Fibroblast of skin of back (primary cell): ENCODE results near the gene AUTS2.
A peak's percentile ranks its signal among the peaks of the same experiment; 100 is the strongest.

Experiments
- DNase-seq: peaks from one replicate; pipeline ENCODE4 v3.0.0-alpha.2; 2013

AUTS2 gene

DNA sequence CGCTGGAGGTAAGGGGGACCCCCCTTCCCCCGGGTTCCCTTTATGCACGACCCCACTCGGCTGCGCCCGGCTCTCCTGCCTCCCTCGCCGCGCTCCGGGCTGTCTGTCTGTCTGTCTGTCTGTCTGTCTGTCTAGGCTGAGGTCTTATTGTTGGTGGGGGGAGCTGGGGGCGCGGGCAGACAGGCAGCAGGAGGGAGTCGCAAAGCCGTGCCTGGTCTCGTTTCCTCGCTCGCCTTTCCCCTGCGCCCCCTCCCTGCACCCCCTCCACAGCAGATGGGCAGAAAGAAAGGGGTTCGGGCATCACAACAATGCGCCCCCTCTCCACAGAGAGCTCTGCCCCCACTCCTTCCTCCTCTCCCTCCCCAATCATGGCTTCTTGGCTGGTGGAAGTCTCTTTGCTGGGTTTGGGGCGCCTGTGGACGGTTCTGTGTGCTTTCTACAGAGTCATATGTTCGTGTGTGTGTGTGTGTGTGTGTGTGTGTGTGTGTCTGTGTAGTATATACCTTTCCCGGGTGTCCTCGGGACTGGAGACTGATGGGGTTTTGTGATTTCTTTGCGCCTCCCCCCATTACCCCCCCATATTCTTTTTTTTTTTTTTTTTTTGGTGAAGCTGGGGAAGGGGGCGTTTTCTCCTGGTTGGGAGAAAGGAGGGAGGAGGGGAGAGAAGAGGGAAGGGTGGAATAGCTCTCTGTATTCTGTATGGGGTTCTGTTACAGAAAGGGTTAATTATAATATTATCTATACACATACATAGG lies 1.9 kb downstream of the AUTS2 start:
- peak; percentile 28 for DNase-seq

DNA sequence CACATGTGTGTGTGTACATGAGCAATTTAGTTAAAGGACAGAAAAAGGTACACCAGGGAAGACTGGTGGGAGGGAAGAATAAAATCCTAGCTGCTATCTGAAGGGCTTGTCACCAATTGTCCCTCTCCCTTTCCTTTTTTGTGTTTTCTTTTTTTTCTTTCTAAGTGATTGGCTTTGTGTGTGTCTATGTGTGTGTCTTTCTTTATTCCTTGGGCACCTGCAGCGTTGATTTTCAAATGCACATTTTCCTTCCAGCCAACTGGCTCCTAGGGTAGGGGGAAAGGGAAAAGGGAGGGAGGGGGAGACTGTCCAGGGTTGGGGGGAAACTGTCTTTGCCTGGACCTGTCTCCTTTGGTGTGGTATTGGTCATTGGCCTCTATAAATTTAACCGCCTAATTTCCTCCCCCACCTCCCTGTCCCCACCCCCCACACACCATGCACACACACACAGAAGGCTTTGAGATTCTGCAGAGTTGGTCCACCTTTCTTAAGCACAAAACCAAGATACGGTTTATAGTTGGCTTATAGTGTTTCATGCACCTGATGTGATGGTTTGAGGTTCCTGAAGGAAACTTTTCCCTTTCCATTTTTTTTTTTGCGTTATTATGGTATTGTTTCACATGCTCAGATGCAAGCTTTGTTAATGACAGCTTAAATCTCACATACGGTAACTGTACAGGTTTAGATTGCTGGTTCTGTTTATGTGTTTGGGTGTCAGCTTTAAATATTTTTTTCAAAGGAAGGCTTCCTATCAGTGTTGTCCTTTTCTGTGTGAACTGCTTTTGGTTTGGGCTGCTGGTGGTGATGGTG lies 2.6 kb downstream of the AUTS2 start:
- DNase-seq: no peak

DNA sequence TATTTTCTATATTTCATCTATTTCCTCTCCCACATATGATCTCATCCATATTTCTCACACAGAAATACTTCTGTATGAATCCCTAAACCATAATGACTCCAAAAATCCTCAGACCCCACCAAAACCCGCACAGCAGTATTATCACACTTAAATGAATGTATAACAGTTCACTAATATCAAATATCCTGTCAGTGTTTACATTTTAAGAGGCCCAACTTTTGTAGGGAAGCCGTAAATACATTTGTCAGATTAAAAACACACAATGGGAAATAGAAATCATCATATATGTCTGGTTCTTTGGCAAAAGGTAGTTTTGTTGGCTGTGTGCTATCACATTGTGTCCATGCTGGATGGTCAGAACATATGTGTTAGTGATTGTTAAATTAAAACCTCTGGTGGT lies 4.2 kb downstream of the AUTS2 start:
- DNase-seq: no peak

DNA sequence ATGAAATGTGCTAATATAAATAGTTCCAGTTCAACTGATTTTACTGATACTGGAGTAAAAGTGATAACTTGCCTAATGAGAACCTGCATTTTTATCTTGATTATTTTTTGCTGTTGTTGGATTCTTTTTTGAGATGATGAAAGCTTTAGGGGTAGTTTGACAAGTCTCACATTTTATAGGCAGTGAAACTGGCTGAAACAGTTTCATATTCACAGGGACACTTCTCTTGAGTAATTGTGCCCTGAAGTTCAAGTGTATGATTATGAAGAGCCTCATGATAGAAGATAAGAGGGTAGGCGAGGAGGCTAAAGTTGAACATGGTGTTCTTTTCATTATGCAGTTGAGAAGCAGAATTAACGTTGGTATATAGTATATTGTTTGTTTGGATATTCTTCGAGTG lies 5.1 kb downstream of the AUTS2 start:
- DNase-seq: no peak

DNA sequence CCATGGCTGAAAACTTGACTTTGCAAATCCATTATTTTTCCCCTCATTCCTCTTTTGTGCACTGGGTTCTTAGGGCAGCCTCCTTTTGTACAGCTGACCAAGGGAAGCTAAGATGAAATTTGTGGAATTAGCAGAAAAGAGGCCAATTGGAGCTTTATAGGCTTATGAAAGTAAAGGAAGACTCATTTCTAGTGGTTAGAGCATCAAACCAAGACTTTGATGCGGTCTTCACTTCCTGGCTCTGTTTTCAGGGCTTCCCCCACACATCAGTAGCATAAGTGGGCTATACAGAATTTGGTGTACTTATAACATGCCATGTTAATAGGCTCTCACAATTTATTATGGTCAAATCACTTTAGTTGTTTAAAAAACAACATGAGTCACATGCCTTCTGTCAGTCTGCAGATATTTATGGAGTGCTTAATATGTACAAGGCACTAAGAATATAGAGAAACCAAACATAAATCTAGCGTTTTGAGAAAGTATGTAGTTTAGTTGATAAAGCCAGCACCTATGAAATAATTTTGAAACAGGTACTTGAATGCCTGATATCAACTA lies 5.7 kb downstream of the AUTS2 start:
- DNase-seq: no peak

DNA sequence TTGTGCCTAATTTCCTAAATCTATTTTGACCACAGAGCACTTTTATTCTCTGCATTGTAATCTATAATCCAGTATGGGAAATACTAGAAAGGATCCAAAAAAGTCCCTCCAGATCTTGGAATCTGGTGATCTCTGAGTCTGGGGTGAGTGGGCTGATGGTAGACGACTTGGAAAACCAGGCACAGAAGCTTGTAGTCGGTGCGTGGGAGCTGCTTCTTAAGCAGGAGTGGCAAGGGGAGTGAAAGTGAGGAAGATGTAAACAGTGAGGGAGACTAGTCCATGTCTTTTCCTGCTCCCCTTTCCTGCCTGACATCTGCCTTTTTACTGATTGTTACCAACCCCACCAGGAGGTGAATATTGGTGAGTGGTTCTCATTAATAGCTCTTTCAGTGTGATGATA lies 6.8 kb downstream of the AUTS2 start:
- DNase-seq: no peak

GRCh38 chr7:69605546-69605945 lies 7.3 kb downstream of the AUTS2 start:
- DNase-seq: no peak

GRCh38 chr7:69608049-69608448 lies 9.8 kb downstream of the AUTS2 start:
- DNase-seq: no peak

DNA sequence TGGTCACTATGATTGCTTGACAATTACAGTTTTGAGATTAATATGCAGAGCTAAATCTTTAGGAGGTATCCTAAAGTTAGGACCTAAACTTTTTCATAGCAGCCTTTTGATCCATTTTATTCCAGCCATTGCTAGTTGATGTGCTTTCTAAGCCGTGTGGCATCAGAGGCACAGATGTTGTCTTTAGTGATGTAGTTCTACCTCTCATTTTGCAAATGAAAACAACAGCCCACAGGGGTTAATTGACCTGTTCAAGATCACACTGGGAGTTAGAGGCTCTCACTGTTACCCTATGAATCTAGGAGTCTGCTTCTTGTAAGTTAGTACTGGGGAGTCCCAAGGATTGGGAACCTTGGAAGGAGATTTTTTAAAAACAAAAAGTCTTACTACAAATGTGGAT lies 10.6 kb downstream of the AUTS2 start:
- DNase-seq: no peak

GRCh38 chr7:69609541-69610373 lies 11.5 kb downstream of the AUTS2 start:
- DNase-seq: peak; percentile 74

- DNase-seq: peak; percentile 22
These were observed 12.3 kb downstream of the AUTS2 start for GRCh38 chr7:69610374-69611084.

DNA sequence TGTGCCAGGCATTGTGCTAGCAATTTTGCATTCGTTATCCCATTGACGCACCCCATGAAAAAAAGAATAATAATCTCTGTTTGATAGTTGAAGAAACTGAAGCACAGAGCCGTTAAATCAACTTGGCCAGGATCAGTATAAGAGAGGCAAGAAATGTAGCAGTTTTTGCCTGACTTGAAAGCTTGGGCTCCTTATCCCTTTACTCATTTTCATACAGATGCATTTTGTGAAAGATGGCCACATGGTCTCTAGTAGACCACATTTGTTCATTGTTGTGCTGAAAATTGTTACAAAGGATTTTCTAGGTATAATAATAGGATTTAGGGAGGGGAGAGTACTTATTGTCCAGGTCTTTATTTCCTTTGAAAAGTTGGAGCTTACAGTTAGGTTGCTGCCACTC lies 14.7 kb downstream of the AUTS2 start:
- DNase-seq: no peak

GRCh38 chr7:69613846-69614245 lies 15.6 kb downstream of the AUTS2 start:
- DNase-seq: no peak

DNA sequence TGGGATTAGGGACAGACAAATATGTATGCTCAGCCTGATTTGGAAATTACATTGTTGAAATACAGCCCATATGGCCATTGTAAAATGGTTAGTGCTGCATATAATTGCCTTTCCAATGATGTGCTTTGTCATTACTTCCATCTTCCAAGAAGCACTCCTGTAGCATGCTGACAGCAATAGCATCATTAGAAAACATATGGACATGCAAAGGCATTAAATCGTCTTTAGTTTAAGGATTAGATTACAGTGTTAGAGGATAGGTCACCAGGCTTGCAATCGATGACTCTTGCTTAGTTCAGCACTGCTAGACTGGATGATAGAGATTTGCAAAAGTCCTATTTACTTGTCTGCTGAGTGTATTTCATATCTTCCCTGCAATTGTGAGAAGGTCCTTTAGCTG lies 17.4 kb downstream of the AUTS2 start:
- no peak for DNase-seq

DNA sequence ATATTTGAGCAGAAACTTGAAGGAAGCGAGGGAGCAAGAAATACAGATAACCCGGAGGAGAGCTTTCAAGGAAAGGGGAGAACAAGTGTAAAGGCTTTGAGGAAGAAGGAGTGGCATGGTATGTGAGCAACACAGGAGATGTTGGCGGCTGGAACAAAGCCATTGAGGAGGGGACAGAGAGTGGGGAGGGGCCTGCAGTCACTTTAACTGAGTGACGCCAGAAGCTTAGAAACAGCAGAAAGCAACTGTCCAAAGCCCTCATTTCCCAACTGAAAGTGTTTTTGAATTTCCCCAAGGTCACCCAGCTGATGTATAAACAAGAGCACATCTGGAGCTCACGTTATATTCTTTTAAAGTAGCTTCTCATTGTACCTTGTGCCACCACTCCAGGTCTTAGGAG lies 19.1 kb downstream of the AUTS2 start:
- DNase-seq: no peak

GRCh38 chr7:69619054-69619453 lies 20.8 kb downstream of the AUTS2 start:
- no peak for DNase-seq

DNA sequence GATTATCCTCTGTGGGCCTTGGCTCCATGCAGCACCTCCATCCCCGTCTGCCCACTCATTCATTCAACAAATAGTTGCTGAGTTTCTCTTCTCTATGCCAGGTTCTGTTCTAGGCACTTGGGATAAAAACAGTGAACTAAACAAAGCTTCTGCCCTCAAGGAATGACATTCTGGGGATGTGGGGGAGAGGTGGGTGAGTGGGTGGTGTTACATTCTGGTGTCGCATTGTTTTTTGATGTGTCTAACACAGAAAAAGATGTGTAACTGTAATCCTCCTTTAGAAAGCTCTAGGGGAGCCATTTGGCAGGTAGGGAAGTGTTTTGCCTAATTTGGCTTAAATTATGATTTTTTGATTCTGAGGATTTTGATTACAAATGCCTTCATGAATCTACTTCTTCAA lies 21.4 kb downstream of the AUTS2 start:
- DNase-seq: no peak

GRCh38 chr7:69620063-69620462 lies 21.8 kb downstream of the AUTS2 start:
- no peak for DNase-seq

DNA sequence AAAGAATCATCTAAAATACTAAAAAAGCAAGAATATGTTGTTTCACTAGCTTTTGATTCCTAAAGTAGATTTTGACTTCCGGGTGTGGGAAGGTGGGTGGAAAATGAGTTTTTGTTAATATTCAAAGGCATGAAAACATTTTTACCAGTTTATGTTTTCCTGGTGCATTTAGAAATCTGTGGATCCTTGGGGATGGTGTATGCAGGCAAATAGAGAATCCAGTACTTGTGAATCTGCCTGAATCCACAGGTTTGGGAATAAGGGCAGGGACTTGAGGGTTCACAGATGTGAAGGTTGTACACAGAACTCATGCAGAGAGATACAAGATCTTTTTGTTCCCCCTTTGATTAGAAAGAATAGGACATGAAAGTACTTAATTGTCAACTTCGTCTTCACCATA lies 22.4 kb downstream of the AUTS2 start:
- no peak for DNase-seq

DNA sequence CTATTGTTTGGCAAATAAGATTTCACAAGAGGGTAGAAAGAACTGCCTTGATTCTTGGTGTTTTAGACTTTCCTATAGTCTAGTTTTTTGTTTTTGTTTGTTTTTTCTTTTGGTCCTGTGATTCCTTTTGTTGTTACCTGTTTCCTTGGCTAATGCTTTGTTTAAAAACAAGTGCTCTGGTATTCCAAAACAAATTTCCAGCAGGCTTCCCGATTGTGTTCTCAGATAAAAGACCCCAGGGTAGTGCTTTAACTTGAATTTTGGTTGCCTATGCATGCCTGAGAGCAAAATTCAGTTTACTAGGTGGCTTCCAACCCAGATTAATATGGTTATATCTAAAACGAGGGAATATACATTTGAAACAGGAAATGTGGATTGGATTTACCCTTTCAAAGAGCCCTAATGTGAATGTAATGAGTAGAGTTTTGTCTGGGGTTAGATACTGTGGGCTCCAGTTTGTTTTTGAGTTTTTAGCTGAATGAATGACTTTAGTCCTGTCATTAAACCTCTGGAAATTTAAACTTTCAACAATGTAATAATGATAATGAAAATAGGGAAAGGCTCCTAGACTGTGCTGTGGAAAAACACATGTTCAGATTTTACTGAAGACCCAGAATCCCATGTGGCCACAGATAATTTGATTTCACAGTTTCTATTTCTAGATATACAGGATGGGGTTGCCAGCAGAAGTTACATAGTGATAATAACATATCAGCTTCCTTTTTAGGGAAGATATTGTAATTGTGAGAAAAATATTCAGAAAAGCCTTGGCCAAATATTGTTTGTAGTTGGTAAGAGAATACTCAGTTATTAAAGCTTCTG lies 23.9 kb downstream of the AUTS2 start:
- no peak for DNase-seq

- peak; percentile 69 for DNase-seq
These were observed 24.7 kb downstream of the AUTS2 start for GRCh38 chr7:69622960-69623359.
